GM19035 (cell line): ENCODE data around the gene COPZ1.
"Not testable (repeated sequence)": the region's sequence is repeated elsewhere in the genome, so short reads cannot be mapped to it uniquely, and the experiment has no call there.

Experiments used
- ATAC-seq: cut with Tn5 transposase; IDR thresholded peaks from one replicate; pipeline ENCODE4 v1.9.1; 2021; ENCODE audit not compliant: unreplicated experiment

The COPZ1 gene

DNA sequence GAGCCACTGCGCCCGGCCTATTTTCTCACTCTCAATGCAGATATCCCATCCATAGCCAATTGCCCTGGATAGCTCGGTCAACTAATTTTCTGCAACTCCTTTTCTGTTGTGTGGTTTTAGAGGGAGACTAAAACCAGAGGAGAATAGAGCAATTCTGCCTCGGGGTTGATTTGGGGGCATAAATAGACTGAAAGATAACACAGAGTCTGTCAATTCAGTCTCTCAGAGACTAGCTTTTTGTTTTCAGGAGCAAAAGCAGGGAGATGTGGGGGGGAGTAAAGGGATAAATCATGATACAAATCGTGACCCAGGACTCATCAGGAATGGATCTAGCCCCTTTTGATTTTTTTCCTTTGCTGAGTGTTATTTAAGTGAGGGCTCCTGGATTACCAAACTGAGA is 6.5 kb downstream of the COPZ1 start:
- ATAC-seq = no peak

DNA sequence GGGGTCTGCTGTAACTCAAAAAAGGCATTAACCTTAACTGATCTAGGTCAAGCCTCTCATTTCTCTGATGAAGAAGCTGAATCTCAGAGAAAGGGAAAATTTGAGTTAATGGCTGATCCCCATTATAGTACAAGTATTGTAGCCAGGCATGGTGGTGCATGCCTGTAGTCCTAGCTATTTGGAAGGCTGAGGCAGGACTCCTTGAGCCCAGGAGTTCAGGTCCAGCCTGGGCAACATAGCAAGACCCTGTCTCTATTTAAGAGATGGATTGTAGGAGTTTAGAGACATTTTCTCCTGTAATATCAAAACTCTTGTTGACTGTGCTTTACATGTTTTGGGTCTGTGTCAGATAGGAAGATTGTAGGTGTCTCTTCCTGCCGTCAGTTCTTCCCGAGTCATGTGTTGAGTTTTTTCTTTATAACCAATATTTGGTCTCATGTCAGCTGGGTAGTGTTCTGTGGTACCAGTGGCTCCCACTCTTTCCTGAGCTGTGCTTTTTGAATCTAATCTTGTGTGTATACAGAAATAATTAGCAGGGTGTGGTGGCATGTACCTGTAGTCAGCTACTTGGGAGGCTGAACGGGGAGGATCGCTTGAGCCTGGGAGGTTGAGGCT is 8.6 kb downstream of the COPZ1 start:
- no peak for ATAC-seq

DNA sequence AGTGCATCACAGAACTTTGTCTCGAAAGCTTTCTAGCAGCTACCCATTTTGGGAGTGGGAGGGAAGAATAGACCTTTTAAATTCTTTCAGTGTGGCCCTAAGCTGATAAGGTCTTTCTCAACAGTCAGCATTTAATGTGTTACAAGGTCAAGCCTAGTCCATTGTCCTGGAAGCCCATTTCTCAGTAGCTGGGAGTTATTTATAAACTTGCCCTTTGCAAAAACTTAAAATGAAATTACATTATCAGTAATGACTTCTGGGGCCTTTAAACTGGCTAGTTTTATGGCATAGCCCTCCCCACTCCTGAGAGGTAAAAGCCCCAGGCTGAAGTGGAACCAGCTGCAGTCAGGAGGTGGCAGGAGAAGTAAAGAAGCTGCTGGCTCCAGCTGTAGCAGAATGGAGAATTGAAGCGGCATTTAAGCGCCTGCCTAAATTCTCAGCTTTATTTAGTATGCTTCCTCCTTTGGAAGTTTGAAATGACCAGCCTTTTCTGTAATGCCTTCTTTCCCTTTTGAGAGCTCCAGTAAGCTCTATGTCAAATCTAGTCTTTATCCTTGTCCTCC is 12.4 kb downstream of the COPZ1 start:
- no peak for ATAC-seq

DNA sequence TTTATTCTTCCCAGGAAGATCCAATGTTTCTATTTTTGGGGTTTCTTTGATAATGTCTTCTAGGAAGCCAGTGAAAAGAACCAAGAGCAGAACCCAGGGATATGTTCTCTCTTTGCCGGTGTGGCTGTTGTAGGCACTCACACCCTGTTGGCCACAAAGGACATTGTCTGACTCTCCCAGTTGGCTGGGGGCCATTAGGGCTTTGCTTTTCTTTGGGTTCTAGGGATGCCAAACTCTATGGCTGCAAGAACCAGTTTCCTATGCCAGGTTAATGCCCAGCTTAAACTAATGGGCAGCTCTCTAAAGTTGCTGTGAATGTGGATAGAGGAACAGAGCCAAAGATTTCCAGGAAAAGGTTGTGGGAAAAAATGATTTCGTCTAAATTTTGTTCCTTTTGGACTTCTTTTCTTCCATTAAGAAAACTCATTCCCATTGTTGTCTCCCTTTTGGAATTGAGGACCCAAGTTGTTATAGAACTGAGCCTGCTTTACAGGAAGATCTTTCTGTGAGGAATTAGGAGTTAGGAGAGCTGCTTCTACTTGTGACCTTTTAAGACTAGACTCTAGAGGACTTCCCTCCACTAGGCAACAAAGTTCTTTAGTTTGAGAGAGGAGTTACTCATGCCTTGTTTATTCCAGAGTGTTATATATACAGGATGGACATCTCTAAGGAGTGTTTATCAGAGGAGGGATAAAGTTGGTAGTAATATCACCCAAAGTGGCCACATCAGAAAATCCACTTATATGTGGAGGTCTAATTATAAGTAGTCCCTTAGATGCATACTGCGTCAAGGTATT is 13.1 kb downstream of the COPZ1 start:
- no peak for ATAC-seq

DNA sequence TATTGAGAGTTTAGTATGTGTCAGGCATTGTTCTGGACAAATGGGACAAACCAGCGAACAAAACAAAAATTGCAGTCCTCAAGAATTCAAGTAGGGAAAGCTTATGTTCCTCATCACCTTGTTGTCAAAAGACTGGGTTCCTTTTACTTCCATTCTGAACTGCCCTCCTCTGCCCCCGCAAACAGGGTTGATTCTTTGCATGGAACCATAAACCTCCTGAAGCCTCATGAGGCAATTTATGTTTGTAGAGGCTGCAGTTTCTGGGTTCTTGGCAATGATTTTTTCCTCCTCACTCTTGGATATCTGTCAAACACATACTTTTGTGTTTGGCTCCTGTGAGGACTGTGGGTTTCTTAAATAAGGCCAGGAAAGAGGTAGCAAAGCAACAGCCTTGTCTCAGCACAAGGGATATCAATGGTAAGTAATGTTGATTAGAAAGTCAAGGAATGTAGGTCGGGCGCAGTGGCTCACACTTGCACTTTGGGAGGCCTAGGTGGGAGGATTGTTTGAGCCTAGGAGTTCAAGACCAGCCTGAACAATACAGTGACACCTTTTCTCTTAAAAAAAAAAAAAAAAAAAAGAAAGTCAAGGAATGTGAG is 13.9 kb downstream of the COPZ1 start:
- ATAC-seq = no peak

DNA sequence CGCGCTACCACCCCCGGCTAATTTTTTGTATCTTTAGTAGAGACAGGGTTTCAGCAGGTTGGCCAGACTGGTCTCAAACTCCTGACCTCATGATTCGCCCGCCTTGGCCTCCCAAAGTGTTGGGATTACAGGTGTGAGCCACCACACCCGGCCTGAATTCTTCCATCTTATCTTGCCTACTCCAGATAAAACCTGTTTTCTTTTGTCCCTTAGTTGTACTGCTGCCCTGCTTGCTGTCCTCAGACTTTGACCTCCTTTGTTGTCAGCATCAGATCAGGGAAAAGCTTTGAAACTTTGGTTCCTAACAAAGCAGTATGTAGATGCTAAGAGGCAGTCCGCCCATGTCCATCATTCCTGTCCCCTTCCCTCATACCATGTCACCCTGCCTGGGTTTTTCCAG is 15.9 kb downstream of the COPZ1 start:
- ATAC-seq = no peak

DNA sequence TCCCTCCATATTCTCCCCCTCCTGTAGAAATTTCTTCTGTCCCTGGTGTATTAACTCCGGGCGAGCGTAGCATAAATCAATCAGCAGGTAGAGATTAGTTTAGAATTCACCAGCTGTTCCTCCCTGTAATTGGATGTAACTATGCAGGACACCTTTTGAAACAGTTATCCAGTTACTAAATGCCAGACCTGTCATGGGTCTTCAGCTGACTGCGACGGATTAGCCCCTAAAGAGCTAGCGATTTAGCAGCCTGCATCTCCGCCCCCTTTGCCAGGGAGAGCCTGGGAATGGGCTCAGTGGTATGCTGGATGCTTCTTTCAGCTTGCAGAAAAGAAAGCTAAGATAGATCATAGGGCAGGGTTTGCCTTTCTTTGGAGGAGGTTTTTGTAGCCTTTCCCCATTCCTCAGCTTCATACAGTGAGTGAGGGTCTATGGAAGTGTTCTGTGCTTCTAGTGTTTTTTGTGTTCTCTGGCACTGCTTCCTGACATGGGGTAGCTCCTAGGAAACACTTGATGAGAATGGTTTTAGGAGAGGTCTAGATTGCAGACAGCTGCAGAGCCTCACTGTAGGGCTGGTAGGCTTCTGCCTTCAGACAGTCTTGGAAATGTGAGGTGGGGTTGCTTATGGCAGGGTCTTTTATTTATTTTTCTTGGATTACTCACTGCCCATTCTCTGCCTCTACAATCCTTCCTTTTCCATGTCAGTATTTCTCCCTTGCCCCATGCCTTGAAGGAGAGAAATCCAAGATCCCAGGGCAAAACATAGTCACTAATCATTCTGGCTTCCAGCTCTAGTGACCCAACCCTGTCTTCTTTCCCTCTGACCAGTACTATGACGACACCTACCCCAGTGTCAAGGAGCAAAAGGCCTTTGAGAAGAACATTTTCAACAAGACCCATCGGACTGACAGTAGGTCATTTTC is 16.7 kb downstream of the COPZ1 start:
- no peak for ATAC-seq

DNA sequence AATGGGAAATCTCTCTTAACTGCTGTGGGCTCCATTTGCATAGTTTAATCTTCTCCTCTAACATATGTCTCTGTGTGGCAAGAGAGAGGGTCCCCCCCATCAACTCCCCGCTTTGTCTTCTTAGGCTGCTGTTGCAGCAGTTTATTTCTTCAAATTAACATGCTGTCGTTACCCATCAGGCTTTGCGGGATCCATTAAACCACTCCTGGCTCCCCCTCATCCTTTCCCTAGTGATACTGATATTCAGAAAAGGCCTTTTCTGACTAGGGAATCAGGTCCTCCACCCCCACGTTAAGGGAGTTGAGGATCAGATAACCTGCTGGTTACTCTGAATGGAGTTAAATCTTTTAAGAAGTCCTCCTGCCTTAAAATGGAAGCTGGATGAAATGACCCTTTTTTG is 24.1 kb downstream of the COPZ1 start:
- no peak for ATAC-seq

DNA sequence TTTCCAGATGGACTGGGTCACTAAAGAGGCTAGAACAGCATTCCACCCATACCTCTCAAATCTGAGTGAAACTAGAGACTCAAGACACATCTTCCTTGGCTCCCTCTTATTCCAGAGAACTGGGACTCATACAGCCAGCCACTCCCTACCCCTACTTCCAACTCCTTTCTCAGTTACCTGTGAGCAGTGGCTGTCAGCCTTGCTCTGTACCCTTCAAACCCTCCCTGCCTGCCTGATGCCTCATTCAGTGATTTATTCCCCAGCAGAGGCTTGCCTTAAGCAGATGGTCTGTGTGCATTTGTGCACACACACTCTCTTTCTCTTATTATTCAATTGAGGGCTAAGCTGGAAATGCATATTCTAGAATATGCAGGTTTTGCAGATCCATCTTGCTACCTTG is 24.7 kb downstream of the COPZ1 start:
- ATAC-seq = no peak

DNA sequence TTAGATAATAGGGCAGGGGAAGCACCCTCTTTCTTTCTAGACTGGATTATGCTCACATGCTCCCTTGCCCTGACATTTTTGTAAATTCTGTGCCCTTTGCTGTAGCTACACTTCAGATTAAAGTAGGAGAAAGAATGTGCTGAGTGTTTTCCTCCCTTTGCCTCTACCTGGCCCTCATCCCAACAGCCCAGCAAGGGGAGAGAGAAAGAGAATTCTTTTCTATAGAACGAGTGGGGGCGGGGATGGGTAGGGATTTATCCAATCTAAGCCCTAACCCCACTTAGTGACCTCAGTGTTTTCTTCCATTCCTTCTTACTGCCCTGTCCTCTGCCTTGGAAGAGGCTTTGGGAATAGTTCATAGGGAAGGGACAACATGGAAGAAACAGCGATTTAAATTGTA is 25.8 kb downstream of the COPZ1 start:
- ATAC-seq = no peak

DNA sequence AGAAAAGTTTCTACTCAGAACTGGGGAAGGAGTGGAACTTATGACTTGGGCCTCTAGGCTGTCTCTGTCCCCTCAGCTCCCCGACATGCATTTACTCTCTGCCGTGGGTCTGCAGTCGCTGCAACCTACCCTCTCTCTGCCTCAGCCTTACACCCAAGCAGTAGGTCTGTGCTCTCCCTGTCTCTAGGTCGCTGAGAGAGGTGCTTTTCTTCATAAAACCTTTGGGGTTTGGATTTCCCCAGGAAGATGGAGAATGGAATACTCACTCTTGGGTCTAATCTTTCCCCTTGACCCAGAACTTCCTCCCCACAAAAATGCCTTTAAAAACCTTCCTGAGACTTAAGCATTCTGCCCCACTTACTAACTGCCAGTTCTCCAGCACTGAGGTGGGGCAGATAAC is 26.4 kb downstream of the COPZ1 start:
- ATAC-seq = no peak

DNA sequence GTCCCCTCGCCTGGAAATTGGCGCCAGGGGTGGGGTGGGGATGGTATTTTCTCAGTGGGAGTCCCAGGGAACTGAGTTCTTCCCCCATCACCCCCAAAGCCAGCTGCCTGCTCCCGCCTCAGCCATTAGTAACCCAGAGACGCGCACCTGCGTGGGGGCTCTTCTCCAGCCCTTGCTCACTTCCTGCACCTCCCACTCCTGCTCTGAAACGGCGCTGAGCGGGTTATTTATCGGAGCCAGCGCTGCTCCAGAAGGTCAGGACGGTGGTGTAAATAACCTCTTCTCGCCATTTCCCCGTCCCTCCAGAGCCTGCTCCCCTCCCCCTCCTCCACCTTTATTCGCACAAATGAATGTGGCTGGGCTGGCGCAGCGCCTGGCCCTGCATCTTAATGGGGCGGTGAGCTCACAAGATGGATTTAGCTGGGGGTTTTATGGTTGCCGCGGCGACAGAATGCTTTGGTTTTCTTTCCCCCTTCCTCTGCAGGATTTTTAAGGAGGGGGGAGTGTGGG is 27.1 kb downstream of the COPZ1 start:
- ATAC-seq = no peak

DNA sequence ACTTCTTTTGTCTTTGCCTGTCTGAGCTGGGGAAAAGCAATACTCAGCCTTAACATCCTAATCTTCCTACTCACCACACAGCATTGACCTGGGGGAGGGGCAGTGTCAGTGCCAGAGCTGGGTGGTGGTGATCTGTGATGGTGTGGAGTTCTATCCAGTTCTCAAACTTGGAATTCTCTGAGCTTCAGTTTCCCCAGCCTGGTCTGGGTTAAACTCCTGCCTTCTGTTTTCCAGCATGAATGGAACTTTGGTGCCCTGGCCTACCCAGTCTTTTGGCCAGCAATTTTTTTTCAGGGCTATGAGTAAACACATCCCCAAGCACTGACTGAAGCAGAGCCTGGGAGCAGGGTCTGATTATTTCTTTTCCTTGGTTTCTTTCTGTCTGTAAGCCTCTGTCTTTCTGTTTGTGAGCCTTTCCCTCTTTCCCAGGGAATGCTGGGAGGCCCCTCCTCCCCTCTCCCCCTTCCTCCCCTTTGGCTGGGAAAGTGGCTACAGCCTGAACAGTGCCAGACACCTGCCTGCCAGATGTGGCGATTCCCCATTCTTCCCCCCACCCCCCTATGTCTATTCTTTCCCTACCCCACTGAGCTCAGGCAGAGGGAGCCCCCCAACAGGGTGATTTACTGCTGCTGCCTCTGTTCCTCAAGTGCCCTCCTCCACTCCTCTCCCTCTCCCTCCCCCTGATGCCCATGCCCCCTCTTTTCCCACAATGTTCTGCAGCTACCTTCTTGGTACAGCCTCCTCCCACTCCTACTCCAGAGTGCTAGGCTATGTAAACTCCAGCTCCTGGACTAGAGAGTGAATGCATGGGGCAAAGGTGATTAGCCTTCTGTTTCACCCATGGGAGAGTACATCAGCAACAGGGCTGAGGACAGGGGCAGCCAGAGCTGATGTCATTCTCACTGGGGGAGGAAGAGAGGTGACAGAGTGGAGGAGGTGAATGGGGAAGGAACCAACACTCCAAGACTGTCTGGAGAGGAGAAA is 28.3 kb downstream of the COPZ1 start:
- no peak for ATAC-seq

DNA sequence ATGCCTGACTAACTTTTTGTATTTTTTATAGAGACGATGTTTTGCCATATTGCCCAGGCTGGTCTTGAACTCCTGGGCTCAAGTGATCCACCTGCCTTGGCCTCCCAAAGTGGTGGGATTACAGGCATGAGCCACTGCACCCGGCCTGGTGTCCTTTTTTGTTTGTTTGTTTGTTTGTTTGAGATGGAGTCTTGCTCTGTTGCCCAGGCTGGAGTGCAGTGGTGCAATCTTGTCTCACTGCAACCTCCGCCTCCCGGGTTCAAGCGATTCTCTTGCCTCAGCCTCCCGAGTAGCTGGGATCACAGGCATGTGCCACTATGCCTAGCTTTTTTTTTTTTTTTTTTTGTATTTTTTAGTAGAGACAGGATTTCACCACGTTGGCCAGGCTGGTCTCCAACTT is 29.3 kb downstream of the COPZ1 start:
- ATAC-seq = not testable (repeated sequence)

DNA sequence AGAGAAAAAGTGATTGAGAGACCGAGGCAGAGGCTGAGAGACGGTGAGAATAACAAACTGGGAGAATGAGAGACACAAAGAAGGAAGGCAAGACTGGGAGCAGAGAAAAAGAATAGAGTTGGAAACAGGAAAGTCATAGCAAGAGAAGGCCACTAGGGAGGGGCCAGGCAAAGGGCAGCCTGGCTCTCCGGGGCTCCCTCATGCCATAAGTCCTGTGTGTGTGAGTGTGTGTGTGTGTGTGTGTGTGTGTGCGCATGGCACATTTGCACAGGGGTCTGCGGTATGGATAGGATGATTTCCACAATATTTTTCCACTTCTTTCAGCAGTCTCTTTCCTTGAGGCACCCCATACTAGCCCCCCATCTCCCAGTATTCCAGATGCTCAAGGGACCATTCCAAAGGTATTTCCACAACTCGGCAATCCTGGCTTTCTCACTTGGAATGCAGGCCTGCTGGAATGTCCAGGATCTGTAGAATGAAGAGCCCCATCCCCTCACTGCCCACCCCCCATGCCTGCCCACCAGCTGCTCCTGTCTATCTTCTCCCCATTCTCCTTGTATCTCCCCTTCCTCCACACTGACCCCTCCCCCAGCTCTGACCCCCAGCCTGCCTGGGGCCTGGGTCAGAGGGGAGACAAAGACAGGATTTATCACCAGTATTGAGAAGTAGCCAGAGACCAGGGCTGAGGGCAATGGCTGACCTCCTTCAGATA is 30.3 kb downstream of the COPZ1 start:
- ATAC-seq = no peak

DNA sequence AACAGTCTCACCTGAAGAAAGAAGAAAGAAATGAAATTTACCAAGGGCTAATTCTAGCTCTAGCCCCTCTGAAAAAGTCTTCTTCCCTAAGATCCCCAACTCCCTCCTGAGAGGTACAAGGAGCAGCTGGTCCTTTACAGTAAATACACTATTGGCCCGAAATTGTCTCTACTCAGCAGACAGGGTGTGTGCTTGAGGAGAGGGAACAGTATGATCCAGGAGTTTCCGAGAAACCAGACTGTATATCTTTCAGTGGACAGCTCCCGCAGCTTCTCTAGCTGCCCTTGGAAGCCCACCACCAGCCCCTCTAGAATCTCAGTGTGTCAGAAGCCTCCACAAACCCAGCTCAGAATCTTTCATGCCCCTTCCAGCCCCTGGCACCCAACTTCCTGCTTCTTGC is 31.3 kb downstream of the COPZ1 start:
- no peak for ATAC-seq

DNA sequence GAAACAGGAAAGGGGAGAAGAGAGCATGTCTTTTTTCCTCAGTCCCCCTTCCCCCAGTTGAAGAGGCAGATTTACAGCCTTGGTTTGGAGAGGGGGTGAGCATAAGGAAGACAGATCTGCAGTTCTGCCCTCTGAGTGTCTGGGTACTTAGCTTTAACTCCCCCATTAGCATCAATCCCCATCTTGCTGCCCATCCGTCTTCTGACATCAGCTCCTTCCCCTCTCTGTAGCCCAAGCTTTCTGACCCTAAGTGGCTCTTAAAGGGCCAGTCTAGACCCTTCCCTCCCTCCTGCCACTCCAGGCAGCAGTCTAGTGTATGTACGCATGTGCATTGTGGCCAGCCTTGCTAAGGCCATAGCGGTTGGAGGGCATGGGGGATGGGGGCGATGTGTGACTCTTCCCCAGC is 32.0 kb downstream of the COPZ1 start:
- ATAC-seq = no peak

DNA sequence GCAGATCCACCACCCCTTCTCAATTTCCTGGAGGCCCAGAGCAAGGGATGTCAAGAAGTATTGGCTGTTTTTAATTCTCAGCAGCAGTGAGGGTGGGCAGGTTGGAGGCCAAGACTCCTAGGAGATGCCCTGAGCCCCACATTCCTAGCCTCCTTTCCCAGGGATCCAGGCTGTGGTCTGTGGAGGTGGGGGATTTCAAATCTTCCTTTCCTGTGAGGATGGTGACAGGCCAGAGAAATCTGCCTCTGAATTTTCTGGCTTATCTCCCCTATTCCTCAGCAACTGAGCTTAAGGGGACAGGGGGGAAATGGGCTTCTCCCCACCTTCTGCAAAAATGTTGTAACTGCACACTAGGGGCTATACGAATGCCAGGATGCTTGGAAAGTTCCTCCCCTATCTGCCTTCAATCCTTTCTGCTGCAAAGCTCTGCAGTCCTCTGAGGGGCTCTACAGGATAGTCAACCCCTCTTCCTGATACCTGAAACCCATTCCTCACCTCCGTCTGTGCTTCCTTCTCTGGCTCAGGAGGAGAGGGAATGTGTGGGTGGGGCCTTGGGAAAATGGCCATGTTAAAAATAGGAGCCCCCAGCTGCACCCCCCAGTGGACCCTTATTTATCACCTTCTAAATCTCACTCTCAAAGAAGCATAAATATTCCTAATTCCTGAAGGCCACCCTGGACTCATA is 32.7 kb downstream of the COPZ1 start:
- no peak for ATAC-seq
